ENCODE results near the gene TGIF1. TPM values are rescaled to one million over a fixed set of nuclear protein-coding genes. Genes with fewer than 3 reads are reported as not detected.
A peak's percentile ranks its signal among the peaks of the same experiment; 100 is the strongest.

TGIF1 gene
- total RNA-seq, 1 experiment from 2014 or later = 129 TPM

DNA sequence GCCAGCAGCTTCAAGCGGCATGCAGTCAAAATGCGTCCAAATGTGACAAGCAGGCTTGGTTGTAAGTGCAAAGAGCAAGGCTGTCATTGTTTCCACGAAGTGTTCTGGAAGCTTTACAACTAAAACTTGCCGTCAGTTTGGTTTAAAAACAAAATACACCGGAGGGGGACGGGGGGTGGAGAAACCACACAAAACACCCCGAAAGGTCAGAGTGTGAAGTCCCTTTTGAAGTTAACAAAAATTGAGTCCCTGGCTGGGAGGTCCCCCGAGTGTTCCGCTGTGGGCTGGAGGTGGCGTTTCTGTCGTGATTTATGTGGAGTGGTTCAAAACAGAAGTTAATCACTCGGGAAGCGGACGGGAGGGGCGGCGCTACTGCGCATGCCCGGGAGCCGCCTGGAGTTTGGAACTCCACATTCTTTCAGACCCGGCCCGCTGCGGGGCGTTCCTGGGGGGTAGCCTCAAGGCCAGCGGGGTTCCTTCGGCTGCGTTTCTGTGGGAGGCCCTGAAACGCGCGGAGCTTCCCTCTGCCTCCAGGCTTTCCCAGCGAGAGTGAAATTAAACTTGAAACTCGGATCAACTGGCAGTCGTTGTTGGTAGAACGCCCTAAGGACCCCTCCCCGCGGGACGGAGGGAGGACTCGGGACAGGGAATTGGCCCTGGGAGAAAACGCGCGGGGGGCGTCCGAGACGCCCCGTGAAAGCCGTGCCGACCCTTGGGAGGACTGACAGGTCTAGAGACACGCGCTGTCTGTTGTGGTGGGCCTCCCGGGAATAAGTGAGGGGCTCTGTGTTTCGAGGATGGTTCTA lies 1.4 kb downstream of the TGIF1 start:
- Mint-ChIP-seq H3K4me3 (ENCODE audit: low read depth, unreplicated experiment) (peak overlapping the region; percentile 92), H3K4me1 (ENCODE audit: low read depth, unreplicated experiment) (peaks cover 5% of the 10 kb centered on the region), H3K9me3 (ENCODE audit: low read depth, unreplicated experiment) (no peaks in the 10 kb centered on the region), H3K36me3 (ENCODE audit: insufficient read depth, unreplicated experiment) (peaks cover 96% of the 10 kb centered on the region), H3K27me3 (ENCODE audit: unreplicated experiment) (no peaks in the 10 kb centered on the region), H3K27ac (ENCODE audit: unreplicated experiment) (peak overlapping the region; percentile 95)
- intact Hi-C loops (cut with micrococcal nuclease; ENCODE audit: unreplicated experiment) = no loop called here
- DNase-seq = peak; percentile 91
- CTCF ChIA-PET = interaction anchor here (1.0 to 3.9 kb wide), 3 partner anchors 143 to 215 kb away, joined by 3 to 24 read pairs (median 5); no protein-coding TSS in a partner anchor
- BruUV-seq (replicated peaks) = TSS peak; percentile 9
- no peak for TF ChIP-seq CTCF (IDR thresholded peaks at IDR 0.05; ENCODE audit: unreplicated experiment)

- peak; percentile 53 for DNase-seq
- intact Hi-C loops (cut with micrococcal nuclease; ENCODE audit: unreplicated experiment) = no loop called here
- H3K27me3 Mint-ChIP-seq (ENCODE audit: unreplicated experiment) = no peaks in the 10 kb centered on the region
These were observed 2.2 kb downstream of the TGIF1 start for GRCh38 chr18:3451989-3452749.

DNA sequence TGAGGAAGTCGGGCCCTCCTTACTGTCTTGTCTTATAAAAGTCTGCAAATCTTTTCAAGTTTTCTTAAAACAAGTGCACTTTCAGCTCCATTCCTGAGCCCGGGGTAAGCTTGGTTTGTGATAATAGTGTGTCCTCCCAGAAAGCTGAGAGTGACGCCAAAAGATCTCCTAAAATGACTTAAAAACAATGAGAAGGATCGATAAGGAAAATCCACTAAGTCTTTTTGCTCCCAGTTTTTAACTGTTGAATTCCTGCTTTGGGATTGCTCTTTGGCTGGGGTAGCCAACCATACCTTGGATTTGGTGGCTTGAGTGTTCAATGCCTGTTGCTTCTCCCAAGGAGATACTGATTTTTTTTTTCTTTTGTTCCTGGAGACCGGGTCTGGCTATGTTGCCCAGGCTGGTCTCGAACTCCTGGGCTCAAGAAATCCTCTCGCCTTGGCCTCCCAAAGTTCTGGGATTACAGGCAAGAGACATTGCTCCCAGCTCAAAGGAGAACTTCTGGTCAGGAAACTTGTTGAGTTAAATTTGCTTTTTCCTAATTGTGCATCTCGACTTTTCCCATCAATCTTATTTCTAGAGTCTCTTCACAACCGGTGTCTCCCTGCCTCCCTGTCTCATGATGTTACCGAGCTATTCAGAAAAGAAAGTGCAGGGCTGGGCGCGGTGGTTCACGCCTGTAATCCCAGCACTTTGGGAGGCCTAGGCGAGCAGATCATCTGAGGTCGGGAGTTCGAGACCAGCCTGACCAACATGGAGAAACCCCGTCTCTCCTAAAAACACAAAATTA lies 3.0 kb downstream of the TGIF1 start:
- Mint-ChIP-seq H3K36me3 (ENCODE audit: insufficient read depth, unreplicated experiment) (peaks cover 99% of the 10 kb centered on the region), H3K27me3 (ENCODE audit: unreplicated experiment) (no peaks in the 10 kb centered on the region), H3K9me3 (ENCODE audit: low read depth, unreplicated experiment) (no peaks in the 10 kb centered on the region), H3K4me3 (ENCODE audit: low read depth, unreplicated experiment) (peak overlapping the region; percentile 92), H3K4me1 (ENCODE audit: low read depth, unreplicated experiment) (peaks cover 21% of the 10 kb centered on the region), H3K27ac (ENCODE audit: unreplicated experiment) (peak overlapping the region; percentile 95)
- intact Hi-C loops (cut with micrococcal nuclease; ENCODE audit: unreplicated experiment) = no loop called here
- no peak for DNase-seq
- no peak for TF ChIP-seq CTCF (IDR thresholded peaks at IDR 0.05; ENCODE audit: unreplicated experiment)
- BruUV-seq (replicated peaks) = no TSS peak
- CTCF ChIA-PET = interaction anchor here (0.5 to 3.9 kb wide), 11 partner anchors 32 to 226 kb away, joined by 3 to 24 read pairs (median 8); partner anchors contain the start of gene MYL12A

More at GRCh38 chr18:3451989-3452749, 2.2 kb downstream of the TGIF1 start:
- H3K9me3 Mint-ChIP-seq (ENCODE audit: low read depth, unreplicated experiment) = no peaks in the 10 kb centered on the region
- no TSS peak for BruUV-seq (replicated peaks)
- H3K36me3 Mint-ChIP-seq (ENCODE audit: insufficient read depth, unreplicated experiment) = peaks cover 99% of the 10 kb centered on the region
- CTCF ChIA-PET = interaction anchor here (0.8 to 3.9 kb wide), 5 partner anchors 39 to 227 kb away, joined by 3 to 24 read pairs (median 5); partner anchors contain the start of gene MYL12A
- peak overlapping the region; percentile 95 for H3K27ac Mint-ChIP-seq (ENCODE audit: unreplicated experiment)
- peak overlapping the region; percentile 92 for H3K4me3 Mint-ChIP-seq (ENCODE audit: low read depth, unreplicated experiment)
- peaks cover 13% of the 10 kb centered on the region for H3K4me1 Mint-ChIP-seq (ENCODE audit: low read depth, unreplicated experiment)
- TF ChIP-seq CTCF (IDR thresholded peaks at IDR 0.05; ENCODE audit: unreplicated experiment) = no peak

Data from Calu3 (cell line).